Liver (tissue), 9 donors: ENCODE measurements around the gene TMEM115. TPM values are rescaled to one million over a fixed set of nuclear protein-coding genes. Genes with fewer than 3 reads are reported as not detected.

Source experiments
- DNase-seq: peaks from one replicate; pipeline ENCODE4 v3.0.0-alpha.2; 2017; ENCODE audit warnings: low spot score
- H3K27ac ChIP-seq, 2 donors: one replicate each; pipeline ENCODE4 v1.7.0; 2013; ENCODE audit warnings: inconsistent platforms in 2 of 2, low read length in 2 of 2, control low read depth in 1 of 2, low read depth in 1 of 2, mild to moderate bottlenecking in 1 of 2
- H3K27me3 ChIP-seq, 4 donors: one replicate each; pipeline versions ENCODE4 v1.6.1 to v1.7.0; 2013; ENCODE audit warnings: low read length in 3 of 4, inconsistent platforms in 1 of 4, mild to moderate bottlenecking in 1 of 4, moderate library complexity in 1 of 4; ENCODE audit not compliant: control insufficient read depth in 4 of 4, insufficient read depth in 4 of 4
- H3K36me3 ChIP-seq, 4 donors: one replicate each; pipeline versions ENCODE4 v1.6.1 to v1.7.0; 2013; ENCODE audit warnings: low read length in 3 of 4, mild to moderate bottlenecking in 3 of 4, low read depth in 1 of 4, moderate library complexity in 1 of 4; ENCODE audit not compliant: control insufficient read depth in 4 of 4, insufficient read depth in 3 of 4
- H3K4me1 ChIP-seq, 4 donors: one replicate each; pipeline versions ENCODE4 v1.6.1 to v1.7.0; 2013; ENCODE audit warnings: low read length in 3 of 4, mild to moderate bottlenecking in 3 of 4, moderate library complexity in 1 of 4; ENCODE audit not compliant: control insufficient read depth in 4 of 4, insufficient read depth in 4 of 4
- H3K4me3 ChIP-seq, 3 donors: one replicate each; pipeline versions ENCODE4 v1.6.1 to v1.7.0; 2013; ENCODE audit warnings: low read length in 3 of 3, control low read depth in 1 of 3, low read depth in 1 of 3, mild to moderate bottlenecking in 1 of 3
- H3K9ac ChIP-seq, 2 donors: one replicate each; pipeline ENCODE4 v1.7.0; 2013; ENCODE audit warnings: low read length in 2 of 2, mild to moderate bottlenecking in 2 of 2, moderate library complexity in 2 of 2, control low read depth in 1 of 2, low read depth in 1 of 2
- H3K9me3 ChIP-seq, 4 donors: one replicate each; pipeline versions ENCODE4 v1.6.1 to v1.7.0; 2013; ENCODE audit warnings: low read length in 3 of 4; ENCODE audit not compliant: control insufficient read depth in 4 of 4
- ATF3 ChIP-seq: IDR thresholded peaks from 2 replicates; pipeline ENCODE4 v1.6.1; 2016; ENCODE audit warnings: antibody characterized with exemption
- CTCF ChIP-seq: fragments of 150-350 bp; IDR thresholded peaks from 2 replicates; pipeline ENCODE4 v1.5.1; 2017; ENCODE audit warnings: improper control_type of control experiment, low read depth, low read length; ENCODE audit not compliant: missing input control
- EGR1 ChIP-seq, 2 donors: IDR thresholded peaks; 2 replicates each; pipeline ENCODE4 v1.6.1; 2016 to 2018; ENCODE audit warnings: antibody characterized with exemption in 2 of 2, low read depth in 2 of 2
- FOXA1 ChIP-seq: IDR thresholded peaks from 2 replicates; pipeline ENCODE4 v1.6.1; 2016; ENCODE audit warnings: antibody characterized with exemption
- FOXA2 ChIP-seq: IDR thresholded peaks from 2 replicates; pipeline ENCODE4 v1.6.1; 2016; ENCODE audit warnings: antibody characterized with exemption
- HNF4A ChIP-seq, 2 donors: conservative IDR thresholded peaks; 2 replicates each; pipeline ENCODE4 v1.6.1; 2016; ENCODE audit warnings: antibody characterized with exemption in 2 of 2, mild to moderate bottlenecking in 2 of 2
- HNF4G ChIP-seq: IDR thresholded peaks from 2 replicates; pipeline ENCODE4 v1.6.1; 2016; ENCODE audit warnings: antibody characterized with exemption
- JUND ChIP-seq, 2 donors: IDR thresholded peaks; 2 replicates each; pipeline ENCODE4 v1.6.1; 2016; ENCODE audit warnings: antibody characterized with exemption in 2 of 2
- MAX ChIP-seq: IDR thresholded peaks from 2 replicates; pipeline ENCODE4 v1.6.1; 2016; ENCODE audit warnings: antibody characterized with exemption
- NR2F2 ChIP-seq: IDR thresholded peaks from 2 replicates; pipeline ENCODE4 v1.6.1; 2016; ENCODE audit warnings: antibody characterized with exemption
- RAD21 ChIP-seq, 2 donors: IDR thresholded peaks; 2 replicates each; pipeline ENCODE4 v1.6.1; 2016; ENCODE audit warnings: antibody characterized with exemption in 2 of 2, mild to moderate bottlenecking in 2 of 2
- RXRA ChIP-seq, 2 donors: IDR thresholded peaks; 2 replicates each; pipeline ENCODE4 v1.6.1; 2017 to 2018; ENCODE audit warnings: antibody characterized with exemption in 2 of 2, mild to moderate bottlenecking in 1 of 2
- SP1 ChIP-seq: IDR thresholded peaks from 2 replicates; pipeline ENCODE4 v1.6.1; 2018; ENCODE audit warnings: antibody characterized with exemption, mild to moderate bottlenecking
- TAF1 ChIP-seq: conservative IDR thresholded peaks from 2 replicates; pipeline ENCODE4 v1.6.1; 2016; ENCODE audit warnings: antibody characterized with exemption, mild to moderate bottlenecking
- YY1 ChIP-seq: IDR thresholded peaks from 2 replicates; pipeline ENCODE4 v1.6.1; 2016; ENCODE audit warnings: antibody characterized with exemption, mild to moderate bottlenecking
- ZBTB33 ChIP-seq: IDR thresholded peaks from 2 replicates; pipeline ENCODE4 v1.6.1; 2016; ENCODE audit warnings: antibody characterized with exemption
- WGBS: extraction: QIAGEN DNeasy Blood & Tissue Kit; methylation state at CpG from one replicate; pipeline ENCODE4 v1.1.7; 2013; 5-methylcytosine and 5-hydroxymethylcytosine counted together
- polyA plus RNA-seq, 2 donors: library from polyadenylated mRNA; stranded (reverse) in 1 of 2; unstranded in 1 of 2; fragments of 200-250 nt in 1 of 2; fragments of >200 nt in 1 of 2; fragmentation: Nextera tagmentation in 1 of 2; extraction: Ambion mirVana in 1 of 2; gene quantifications; one replicate each; pipeline versions ENCODE4 v1.2.1 to v1.2.3, GENCODE V29; 2013 to 2015
- total RNA-seq, 2 donors: library from RNA; depleted of rRNA; stranded (reverse); fragments of >200 nt; gene quantifications; one replicate each; pipeline ENCODE4 v1.2.3, GENCODE V29; 2014
- donor health status: healthy.
- donor health status: healthy.
- donor health status: healthy.
- donor health status: healthy.
- donor health status: healthy.

TMEM115 gene
- total and polyA plus RNA-seq, 4 donors: 18.6 to 23.0 (median 19.8) TPM

GRCh38 chr3:50323092-50323600 lies 36.2 kb downstream of the TMEM115 start:
- DNase-seq: no peak
- no peak overlapping the region for H3K4me3 ChIP-seq
- peak overlapping the region; percentile 98 to 99 for H3K27ac ChIP-seq
- WGBS: 68% methylated on average over 4 of the region's 4 CpGs
- peaks cover 0 to 7% (median 2%) of the 10 kb centered on the region in 4 donors for H3K36me3 ChIP-seq
- H3K27me3 ChIP-seq: no peaks in the 10 kb centered on the region
- peaks cover 17 to 81% (median 61%) of the 10 kb centered on the region in 4 donors for H3K4me1 ChIP-seq
- peak overlapping the region in 1 of 2 donors; percentile 4 for H3K9ac ChIP-seq
- TF ChIP-seq YY1 (no peak), HNF4G (no peak), FOXA1 (no peak), RAD21 (IDR thresholded peaks at IDR 0.05) (no peak), CTCF (no peak)
- no peaks in the 10 kb centered on the region for H3K9me3 ChIP-seq

- peak within 1 kb of the TSS; percentile 98 to 99 for H3K27ac ChIP-seq
- 58% methylated on average over 31 of the region's 31 CpGs for WGBS
- no peak for DNase-seq
- peak within 1 kb of the TSS; percentile 94 to 97 for H3K9ac ChIP-seq
- H3K27me3 ChIP-seq: no peaks in the 10 kb centered on the region
- H3K4me3 ChIP-seq: peak within 1 kb of the TSS; percentile 81 to 96 (median 95)
- peaks cover 18 to 81% (median 61%) of the 10 kb centered on the region in 4 donors for H3K4me1 ChIP-seq
- no peaks in the 10 kb centered on the region for H3K9me3 ChIP-seq
- peaks cover 0 to 10% (median 2%) of the 10 kb centered on the region in 4 donors for H3K36me3 ChIP-seq
- TF ChIP-seq MAX (no peak), FOXA2 (no peak), YY1 (no peak), RXRA (IDR thresholded peaks at IDR 0.05) (peak; percentile 22 to 45), EGR1 (IDR thresholded peaks at IDR 0.05; ENCODE audit: low read depth in 2 of 2) (no peak), FOXA1 (no peak), ZBTB33 (no peak), JUND (IDR thresholded peaks at IDR 0.05) (no peak), CTCF (no peak), SP1 (peak; percentile 38), TAF1 (no peak), ATF3 (no peak), HNF4A (conservative IDR thresholded peaks at IDR 0.05) (no peak), NR2F2 (peak; percentile 99), RAD21 (IDR thresholded peaks at IDR 0.05) (no peak)
Observed at GRCh38 chr3:50322386-50323091, 36.8 kb downstream of the TMEM115 start, which contains the start of gene HYAL2. Gene HYAL2, minus strand, starts transcription at chr3:50322745. Its CDS starts 2,256 bp downstream, at chr3:50320489.
